Renal cortical epithelial cell (primary cell): ENCODE data around the gene MAPKAPK3. TPM values are rescaled to one million over a fixed set of nuclear protein-coding genes. Genes with fewer than 3 reads are reported as not detected.
"Not testable (repeated sequence)": the region's sequence is repeated elsewhere in the genome, so short reads cannot be mapped to it uniquely, and the experiment has no call there.

Experiments
- DNase-seq: peaks from one replicate; pipeline ENCODE4 v3.0.0-alpha.2; 2011; ENCODE audit warnings: low read depth
- total RNA-seq: library from RNA; depleted of rRNA; stranded (reverse); fragments of >200 nt; gene quantifications from 2 replicates; pipeline ENCODE4 v1.2.3, GENCODE V29; 2014

The MAPKAPK3 gene
- total RNA-seq, 1 donor from 2014 or later = 51.7 TPM

GRCh38 chr3:50656417-50657195, 39.7 kb downstream of the MAPKAPK3 start:
- no peak for DNase-seq

- no peak for DNase-seq
These were observed 40.5 kb downstream of the MAPKAPK3 start for GRCh38 chr3:50657407-50657806.

- no peak for DNase-seq
These were observed 40.9 kb downstream of the MAPKAPK3 start for GRCh38 chr3:50657816-50658215.

- peak; percentile 6 for DNase-seq
These were observed 41.5 kb downstream of the MAPKAPK3 start for GRCh38 chr3:50658416-50658815.

- no peak for DNase-seq
These were observed 41.9 kb downstream of the MAPKAPK3 start for GRCh38 chr3:50658831-50659230.

- no peak for DNase-seq
These were observed 43.4 kb downstream of the MAPKAPK3 start for GRCh38 chr3:50660386-50660785.

- DNase-seq = no peak
These were observed 44.4 kb downstream of the MAPKAPK3 start for GRCh38 chr3:50661321-50661837.

GRCh38 chr3:50662408-50662807, 45.5 kb downstream of the MAPKAPK3 start:
- no peak for DNase-seq

GRCh38 chr3:50665081-50665840, 48.3 kb downstream of the MAPKAPK3 start:
- no peak for DNase-seq

GRCh38 chr3:50665841-50666115, 48.8 kb downstream of the MAPKAPK3 start:
- DNase-seq = not testable (repeated sequence)

- DNase-seq = no peak
These were observed 49.9 kb downstream of the MAPKAPK3 start for GRCh38 chr3:50666837-50667236.

GRCh38 chr3:50671331-50671730, 54.4 kb downstream of the MAPKAPK3 start:
- DNase-seq = peak; percentile 80

- DNase-seq = no peak
These were observed 55.7 kb downstream of the MAPKAPK3 start for GRCh38 chr3:50672656-50673055.

GRCh38 chr3:50673931-50674330, 57.0 kb downstream of the MAPKAPK3 start:
- no peak for DNase-seq

GRCh38 chr3:50674349-50675178, 57.6 kb downstream of the MAPKAPK3 start, which contains the start of gene DOCK3:
DOCK3 (plus strand) TSS chr3:50674927; CDS start chr3:50675264, 337 bp downstream.
- DNase-seq = no peak

GRCh38 chr3:50675179-50676030, 58.5 kb downstream of the MAPKAPK3 start:
- DNase-seq = no peak

- no peak for DNase-seq
These were observed 59.2 kb downstream of the MAPKAPK3 start for GRCh38 chr3:50676031-50676705.

- peak; percentile 11 for DNase-seq
These were observed 70.3 kb downstream of the MAPKAPK3 start for GRCh38 chr3:50687127-50687751.

GRCh38 chr3:50687916-50688315, 71.0 kb downstream of the MAPKAPK3 start:
- DNase-seq = no peak

- not testable (repeated sequence) for DNase-seq
These were observed 71.7 kb downstream of the MAPKAPK3 start for GRCh38 chr3:50688602-50689001.
